B cell (primary cell): ENCODE results near the gene MED23. TPM values are rescaled to one million over a fixed set of nuclear protein-coding genes. Genes with fewer than 3 reads are reported as not detected.

Source experiments
- ATAC-seq: fragments of 200-7000 bp; cut with Tn5 transposase; one replicate; pipeline ENCODE4 v1.10.0; 2021; ENCODE audit warnings: low read depth, mild to moderate bottlenecking, moderate number of reproducible peaks, moderate library complexity
- CTCF ChIA-PET: fragments of 350-600 bp; sonication (Branson Sonifier 250); formaldehyde crosslinking; loops from one replicate; lab custom pipeline; 2021; ENCODE audit warnings: antibody characterized with exemption, inconsistent platforms; lab: Charles Lee
- POLR2A ChIA-PET: fragments of 350-600 bp; sonication (Branson Sonifier 250); formaldehyde crosslinking; loops from one replicate; lab custom pipeline; 2021; ENCODE audit warnings: antibody characterized with exemption; lab: Charles Lee
- DNase-seq: peaks from one replicate; pipeline ENCODE4 v3.0.0; 2013
- H2AFZ ChIP-seq: 2 replicates; pipeline ENCODE4 v1.6.1; 2012; ENCODE audit warnings: mild to moderate bottlenecking, low read depth, low read length; ENCODE audit not compliant: insufficient read depth, poor library complexity, severe bottlenecking
- H3K27ac ChIP-seq, 2 donors: 1 replicate in 1 of 2; 2 replicates in 1 of 2; pipeline ENCODE4 v1.5.1; 2012 to 2013; ENCODE audit warnings: low read length in 2 of 2, mild to moderate bottlenecking in 2 of 2, moderate library complexity in 1 of 2
- H3K27me3 ChIP-seq, 4 experiments: fragments of 200-600 bp in 1 of 4; sonication (generic) in 1 of 4; replicated peaks in 1 of 4; 1 replicate in 2 of 4; 2 replicates in 2 of 4; pipeline versions ENCODE4 v1.6.1 to v1.7.0; 2013 to 2016; ENCODE audit warnings: low read length in 3 of 4, mild to moderate bottlenecking in 2 of 4, mixed read lengths in 1 of 4, moderate library complexity in 1 of 4; ENCODE audit not compliant: insufficient read depth in 4 of 4, control insufficient read depth in 3 of 4; ENCODE audit errors: control extremely low read depth in 1 of 4
- H3K36me3 ChIP-seq, 2 experiments: replicated peaks in 1 of 2; 1 replicate in 1 of 2; 2 replicates in 1 of 2; pipeline versions ENCODE4 v1.6.1 to v1.7.1; 2013; ENCODE audit warnings: low read length in 1 of 2; ENCODE audit not compliant: insufficient read depth in 2 of 2, control insufficient read depth in 1 of 2; ENCODE audit errors: control extremely low read depth in 1 of 2, extremely low read depth in 1 of 2
- H3K4me1 ChIP-seq, 2 donors: fragments of 200-600 bp in 1 of 2; sonication (generic) in 1 of 2; 1 replicate in 1 of 2; 2 replicates in 1 of 2; pipeline versions ENCODE4 v1.5.1 to v1.6.1; 2013 to 2017; ENCODE audit warnings: low read length in 2 of 2; ENCODE audit not compliant: control insufficient read depth in 2 of 2, insufficient read depth in 2 of 2
- H3K4me2 ChIP-seq: replicated peaks from 2 replicates; pipeline ENCODE3; 2012; ENCODE audit warnings: mild to moderate bottlenecking, low read depth, low read length; ENCODE audit not compliant: poor library complexity, severe bottlenecking
- H3K4me3 ChIP-seq, 5 experiments: fragments of 200-600 bp in 1 of 5; sonication (generic) in 1 of 5; 1 replicate in 3 of 5; 2 replicates in 2 of 5; pipeline versions ENCODE4 v1.5.1 to v1.7.0; 2011 to 2016; ENCODE audit warnings: low read length in 4 of 5, mild to moderate bottlenecking in 4 of 5, low read depth in 2 of 5, control low read depth in 1 of 5, moderate library complexity in 1 of 5; ENCODE audit not compliant: insufficient read depth in 1 of 5; ENCODE audit errors: control extremely low read depth in 1 of 5, extremely low read depth in 1 of 5
- H3K79me2 ChIP-seq: fragments of 200-600 bp; sonication (generic); one replicate; pipeline ENCODE4 v1.6.0; 2016; ENCODE audit warnings: low read length; ENCODE audit not compliant: control insufficient read depth, insufficient read depth
- H3K9ac ChIP-seq: fragments of 200-600 bp; sonication (generic); 2 replicates; pipeline ENCODE4 v1.6.1; 2017; ENCODE audit warnings: mild to moderate bottlenecking, low read length, moderate library complexity
- H3K9me3 ChIP-seq, 3 donors: one replicate each; pipeline versions ENCODE4 v1.6.1 to v1.7.1; 2013; ENCODE audit warnings: low read length in 2 of 3; ENCODE audit not compliant: control insufficient read depth in 2 of 3, insufficient read depth in 1 of 3; ENCODE audit errors: control extremely low read depth in 1 of 3
- H4K20me1 ChIP-seq: 2 replicates; pipeline ENCODE4 v1.6.0; 2012; ENCODE audit warnings: mild to moderate bottlenecking, low read length; ENCODE audit not compliant: insufficient read depth, control insufficient read depth, poor library complexity, severe bottlenecking
- H3K27ac Mint-ChIP-seq: one replicate; pipeline ENCODE4 v1.8.0; 2021; ENCODE audit warnings: mixed read lengths
- H3K27me3 Mint-ChIP-seq: one replicate; pipeline ENCODE4 v1.8.0; 2021; ENCODE audit warnings: mixed read lengths
- H3K4me1 Mint-ChIP-seq: one replicate; pipeline ENCODE4 v1.8.0; 2021; ENCODE audit warnings: mixed read lengths
- H3K4me3 Mint-ChIP-seq: one replicate; pipeline ENCODE4 v1.8.0; 2021; ENCODE audit warnings: mixed read lengths
- H3K9me3 Mint-ChIP-seq: one replicate; pipeline ENCODE4 v1.8.0; 2022; ENCODE audit warnings: mixed read lengths; ENCODE audit not compliant: insufficient read depth
- CTCF ChIP-seq: fragments of 200-600 bp; IDR thresholded peaks from one replicate; pipeline ENCODE4 v1.8.0; 2022; ENCODE audit warnings: antibody characterized with exemption, mild to moderate bottlenecking
- EZH2 ChIP-seq: IDR thresholded peaks from 2 replicates; pipeline ENCODE4 v1.6.1; 2012; ENCODE audit warnings: borderline replicate concordance, low read depth, mild to moderate bottlenecking, moderate library complexity, low read length; ENCODE audit not compliant: insufficient read depth, poor library complexity, severe bottlenecking
- WGBS: methylation state at CpG from one replicate; pipeline ENCODE4 v1.1.5; 2013; ENCODE audit warnings: missing lambda C conversion rate; ENCODE audit not compliant: insufficient coverage; 5-methylcytosine and 5-hydroxymethylcytosine counted together
- intact Hi-C: fragments of 100-400 bp; cut with micrococcal nuclease; formaldehyde crosslinking; loops from one replicate; pipeline ENCODE4 v1.10.0; 2022
- polyA plus RNA-seq: library from polyadenylated mRNA; depleted of rRNA; stranded (reverse); fragments of >200 nt; gene quantifications from 2 replicates; pipeline ENCODE4 v1.2.3, GENCODE V29; 2012
- total RNA-seq, 2 donors: library from RNA; stranded (reverse); fragments of 120-200 nt in 1 of 2; gene quantifications; 1 replicate in 1 of 2; 2 replicates in 1 of 2; pipeline versions ENCODE4 v1.2.3 to v1.2.4, GENCODE V29; 2013 to 2022

The MED23 gene
- total and polyA plus RNA-seq, 2 donors (not counting 1 experiment from before 2014, with no cell fraction given), result 22.7 to 57.1 TPM

GRCh38 chr6:131558922-131559321, 69.1 kb downstream of the MED23 start:
- intact Hi-C loops, result no loop called here
- H3K9me3 Mint-ChIP-seq, result no peaks in the 10 kb centered on the region
- no peak overlapping the region for H3K27ac Mint-ChIP-seq
- Histone ChIP-seq H3K4me1 (no peaks in the 10 kb centered on the region), H3K27ac (no peak overlapping the region), H3K9ac (no peak overlapping the region), H3K27me3 (no peaks in the 10 kb centered on the region), H3K9me3 (no peaks in the 10 kb centered on the region), H3K4me3 (no peak overlapping the region), H2AFZ (no peak overlapping the region), H4K20me1 (no peaks in the 10 kb centered on the region), H3K4me2 (no peak overlapping the region), H3K36me3 (no peaks in the 10 kb centered on the region), H3K79me2 (no peaks in the 10 kb centered on the region)
- TF ChIP-seq CTCF (no peak), EZH2 (no peak)
- no peak for ATAC-seq
- 94% methylated on average over 3 of the region's 4 CpGs for WGBS
- H3K4me1 Mint-ChIP-seq, result no peaks in the 10 kb centered on the region
- POLR2A ChIA-PET, result no interaction called here
- no peak for DNase-seq
- peaks cover 6% of the 10 kb centered on the region for H3K27me3 Mint-ChIP-seq
- H3K4me3 Mint-ChIP-seq, result no peak overlapping the region
- CTCF ChIA-PET, result no interaction called here

DNA sequence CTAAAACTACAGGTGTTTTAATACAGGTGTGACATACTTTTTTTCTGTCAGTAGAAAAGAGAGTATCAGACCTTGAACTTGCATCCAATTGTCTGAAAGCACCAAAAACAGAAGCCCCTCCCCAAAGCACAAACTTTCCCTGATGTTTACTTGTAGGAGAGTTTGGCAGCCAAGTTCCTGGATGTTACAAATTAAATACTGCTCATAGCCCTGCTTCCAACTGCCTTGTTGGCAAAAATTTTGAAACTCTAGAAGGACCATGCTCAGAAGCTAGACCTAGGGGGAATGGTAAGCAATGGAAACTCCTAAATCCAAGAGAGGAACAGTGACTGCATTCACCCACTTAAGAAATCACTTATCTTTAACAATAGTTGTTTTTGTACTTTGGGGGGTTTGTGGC, 72.0 kb downstream of the MED23 start:
- H3K4me2 ChIP-seq, result no peak overlapping the region
- no peaks in the 10 kb centered on the region for H3K79me2 ChIP-seq
- H3K27me3 ChIP-seq, result no peaks in the 10 kb centered on the region
- no peak overlapping the region for H3K4me3 Mint-ChIP-seq
- ChIA-PET CTCF (no interaction called here), POLR2A (no interaction called here)
- no peak for TF ChIP-seq EZH2
- TF ChIP-seq CTCF, result no peak
- H3K27me3 Mint-ChIP-seq, result no peaks in the 10 kb centered on the region
- H3K4me1 ChIP-seq, result no peaks in the 10 kb centered on the region
- no peak overlapping the region for H3K4me3 ChIP-seq
- no peaks in the 10 kb centered on the region for H3K9me3 ChIP-seq
- no peak for DNase-seq
- H3K27ac Mint-ChIP-seq, result no peak overlapping the region
- intact Hi-C loops, result loop anchor here (2.0 kb wide), 1 partner anchor 39 kb away; no protein-coding TSS in a partner anchor
- no peak overlapping the region for H3K27ac ChIP-seq
- no peak overlapping the region for H3K9ac ChIP-seq
- peaks cover 3% of the 10 kb centered on the region for H3K9me3 Mint-ChIP-seq
- H2AFZ ChIP-seq, result no peak overlapping the region
- no peaks in the 10 kb centered on the region for H4K20me1 ChIP-seq
- ATAC-seq, result no peak
- no peaks in the 10 kb centered on the region for H3K4me1 Mint-ChIP-seq
- H3K36me3 ChIP-seq, result no peaks in the 10 kb centered on the region
